OCI-LY7 (cell line): ENCODE results near the gene PLEKHA6. TPM values are rescaled to one million over a fixed set of nuclear protein-coding genes. Genes with fewer than 3 reads are reported as not detected.

ENCODE experiments used
- BruUV-seq: library from RNA; stranded (reverse); fragments of 400-500 nt; replicated peaks from 2 replicates; lab custom pipeline; 2021; lab: Mats Ljungman, UMichigan
- CTCF ChIA-PET: fragments of 300-600 bp; sonication (Branson Sonifier 250); formaldehyde crosslinking; loops from one replicate; lab custom pipeline; 2022; ENCODE audit warnings: antibody characterized with exemption; ENCODE audit not compliant: unreplicated experiment; lab: Charles Lee
- POLR2A ChIA-PET: fragments of 300-600 bp; sonication (Branson Sonifier 250); formaldehyde crosslinking; loops from one replicate; lab custom pipeline; 2022; ENCODE audit warnings: antibody characterized with exemption; lab: Charles Lee
- DNase-seq: peaks from one replicate; pipeline ENCODE4 v3.0.0-alpha.2; 2015; ENCODE audit warnings: low spot score
- H2AFZ ChIP-seq: fragments of 200-600 bp; sonication (generic), shearing (Covaris generic); 2 replicates; pipeline ENCODE4 v1.6.1; 2014; ENCODE audit warnings: mild to moderate bottlenecking, antibody characterized with exemption, low read length, moderate library complexity
- H3K27ac ChIP-seq: fragments of 200-600 bp; sonication (generic); 2 replicates; pipeline ENCODE4 v1.5.1; 2014; ENCODE audit warnings: mixed run types, low read depth, mild to moderate bottlenecking, moderate library complexity, low read length, inconsistent platforms; ENCODE audit not compliant: poor library complexity, severe bottlenecking
- H3K36me3 ChIP-seq: fragments of 200-600 bp; sonication (generic); 2 replicates; pipeline ENCODE4 v1.6.1; 2014; ENCODE audit warnings: mild to moderate bottlenecking, antibody characterized with exemption, low read length, moderate library complexity, mixed read lengths; ENCODE audit not compliant: insufficient read depth
- H3K4me1 ChIP-seq: fragments of 200-600 bp; sonication (generic); 2 replicates; pipeline ENCODE4 v1.5.1; 2014; ENCODE audit warnings: mild to moderate bottlenecking, low read length; ENCODE audit not compliant: insufficient read depth, poor library complexity, severe bottlenecking
- H3K4me2 ChIP-seq: fragments of 200-600 bp; sonication (generic); 2 replicates; pipeline ENCODE4 v1.6.1; 2014; ENCODE audit warnings: mild to moderate bottlenecking, low read length
- H3K4me3 ChIP-seq: fragments of 200-600 bp; sonication (generic); 2 replicates; pipeline ENCODE4 v1.5.1; 2014; ENCODE audit warnings: mild to moderate bottlenecking, low read depth, low read length; ENCODE audit not compliant: poor library complexity, severe bottlenecking
- H3K79me2 ChIP-seq: fragments of 200-600 bp; sonication (generic); 2 replicates; pipeline ENCODE4 v1.6.1; 2016; ENCODE audit warnings: low read depth, mild to moderate bottlenecking, low read length, moderate library complexity, mixed read lengths; ENCODE audit not compliant: insufficient read depth
- H3K9me2 ChIP-seq: fragments of 200-600 bp; sonication (generic); 2 replicates; pipeline ENCODE4 v1.6.1; 2016; ENCODE audit warnings: mild to moderate bottlenecking, low read length, mixed read lengths; ENCODE audit not compliant: insufficient read depth
- H3K9me3 ChIP-seq: fragments of 200-600 bp; sonication (generic); 2 replicates; pipeline ENCODE4 v1.6.1; 2014; ENCODE audit warnings: mild to moderate bottlenecking, mixed run types, low read length, mixed read lengths
- H4K20me1 ChIP-seq: fragments of 200-600 bp; sonication (generic); 2 replicates; pipeline ENCODE4 v1.6.1; 2014; ENCODE audit warnings: mild to moderate bottlenecking, antibody characterized with exemption, low read length, moderate library complexity, mixed read lengths; ENCODE audit not compliant: insufficient read depth
- EZH2phosphoT487 ChIP-seq: fragments of 200-600 bp; sonication (generic); IDR thresholded peaks from 2 replicates; pipeline ENCODE4 v1.6.1; 2018; ENCODE audit warnings: low read depth, borderline replicate concordance, mild to moderate bottlenecking, mixed run types, antibody characterized with exemption, low read length, moderate library complexity, mixed read lengths
- intact Hi-C: fragments of 100-400 bp; cut with micrococcal nuclease; formaldehyde crosslinking; loops from one replicate; pipeline ENCODE4 v1.10.0; 2022; ENCODE audit not compliant: unreplicated experiment
- total RNA-seq, 2 experiments: library from RNA; depleted of rRNA in 1 of 2; stranded (reverse); fragments of >200 nt in 1 of 2; shearing (Covaris generic) in 1 of 2; gene quantifications; 2 replicates each; pipeline ENCODE4 v1.2.3, GENCODE V29; 2014 to 2022
- TF ChIP-seq, protein P1 (sequence below): fragments of 200-600 bp; sonication (generic); conservative IDR thresholded peaks from 2 replicates; pipeline ENCODE4 v1.5.1; 2014; ENCODE audit warnings: mild to moderate bottlenecking, antibody characterized with exemption, low read length, moderate library complexity, mixed read lengths

Gene PLEKHA6
- total RNA-seq, 2 experiments from 2014 or later: not detected

- no peak overlapping the region for H2AFZ ChIP-seq
- POLR2A ChIA-PET: no interaction called here
Observed at GRCh38 chr1:204320382-204320804, 39.3 kb downstream of the PLEKHA6 start.

GRCh38 chr1:204319462-204319861 is 40.3 kb downstream of the PLEKHA6 start:
- no peaks in the 10 kb centered on the region for H3K79me2 ChIP-seq
- intact Hi-C loops: no loop called here
- H3K4me3 ChIP-seq: no peak overlapping the region
- POLR2A ChIA-PET: no interaction called here
- no peak for TF ChIP-seq EZH2phosphoT487
- TF ChIP-seq, protein P1, sequence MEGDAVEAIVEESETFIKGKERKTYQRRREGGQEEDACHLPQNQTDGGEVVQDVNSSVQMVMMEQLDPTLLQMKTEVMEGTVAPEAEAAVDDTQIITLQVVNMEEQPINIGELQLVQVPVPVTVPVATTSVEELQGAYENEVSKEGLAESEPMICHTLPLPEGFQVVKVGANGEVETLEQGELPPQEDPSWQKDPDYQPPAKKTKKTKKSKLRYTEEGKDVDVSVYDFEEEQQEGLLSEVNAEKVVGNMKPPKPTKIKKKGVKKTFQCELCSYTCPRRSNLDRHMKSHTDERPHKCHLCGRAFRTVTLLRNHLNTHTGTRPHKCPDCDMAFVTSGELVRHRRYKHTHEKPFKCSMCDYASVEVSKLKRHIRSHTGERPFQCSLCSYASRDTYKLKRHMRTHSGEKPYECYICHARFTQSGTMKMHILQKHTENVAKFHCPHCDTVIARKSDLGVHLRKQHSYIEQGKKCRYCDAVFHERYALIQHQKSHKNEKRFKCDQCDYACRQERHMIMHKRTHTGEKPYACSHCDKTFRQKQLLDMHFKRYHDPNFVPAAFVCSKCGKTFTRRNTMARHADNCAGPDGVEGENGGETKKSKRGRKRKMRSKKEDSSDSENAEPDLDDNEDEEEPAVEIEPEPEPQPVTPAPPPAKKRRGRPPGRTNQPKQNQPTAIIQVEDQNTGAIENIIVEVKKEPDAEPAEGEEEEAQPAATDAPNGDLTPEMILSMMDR: no peak
- no peaks in the 10 kb centered on the region for H3K9me2 ChIP-seq
- BruUV-seq: no TSS peak
- H3K27ac ChIP-seq: no peak overlapping the region
- no peak overlapping the region for H3K4me2 ChIP-seq
- no peaks in the 10 kb centered on the region for H3K4me1 ChIP-seq
- H4K20me1 ChIP-seq: no peaks in the 10 kb centered on the region
- CTCF ChIA-PET: no interaction called here
- H3K9me3 ChIP-seq: no peaks in the 10 kb centered on the region
- H3K36me3 ChIP-seq: no peaks in the 10 kb centered on the region
- no peak for DNase-seq
- H2AFZ ChIP-seq: no peak overlapping the region

More at GRCh38 chr1:204320382-204320804, 39.3 kb downstream of the PLEKHA6 start:
- Histone ChIP-seq H3K9me2 (no peaks in the 10 kb centered on the region), H3K79me2 (no peaks in the 10 kb centered on the region), H3K36me3 (no peaks in the 10 kb centered on the region), H3K4me3 (no peak overlapping the region), H4K20me1 (no peaks in the 10 kb centered on the region), H3K4me2 (no peak overlapping the region), H3K4me1 (no peaks in the 10 kb centered on the region), H3K9me3 (no peaks in the 10 kb centered on the region), H3K27ac (no peak overlapping the region)
- TF ChIP-seq, protein P1: no peak
- no peak for TF ChIP-seq EZH2phosphoT487
- no peak for DNase-seq
- no TSS peak for BruUV-seq
- CTCF ChIA-PET: no interaction called here
- intact Hi-C loops: no loop called here

- no TSS peak for BruUV-seq
- ChIA-PET CTCF (no interaction called here), POLR2A (no interaction called here)
- H3K79me2 ChIP-seq: no peaks in the 10 kb centered on the region
- no peaks in the 10 kb centered on the region for H4K20me1 ChIP-seq
- no peak overlapping the region for H3K4me3 ChIP-seq
- TF ChIP-seq, protein P1: no peak
- no peak for TF ChIP-seq EZH2phosphoT487
- no peak overlapping the region for H3K27ac ChIP-seq
- H3K9me2 ChIP-seq: no peaks in the 10 kb centered on the region
- H2AFZ ChIP-seq: no peak overlapping the region
- intact Hi-C loops: no loop called here
- no peak overlapping the region for H3K4me2 ChIP-seq
- no peaks in the 10 kb centered on the region for H3K36me3 ChIP-seq
- H3K9me3 ChIP-seq: no peaks in the 10 kb centered on the region
- H3K4me1 ChIP-seq: no peaks in the 10 kb centered on the region
- no peak for DNase-seq
Observed at GRCh38 chr1:204319027-204319426, 40.7 kb downstream of the PLEKHA6 start.
